PC-9 (cell line): ENCODE data around the gene GPX4.

Experiments
- CTCF ChIP-seq: fragments of 200-600 bp; sonication (generic); conservative IDR thresholded peaks from 2 replicates; pipeline ENCODE4 v1.6.1; 2017; ENCODE audit warnings: mixed run types, antibody characterized with exemption, mild to moderate bottlenecking, moderate library complexity
- EZH2 ChIP-seq: fragments of 200-600 bp; sonication (generic); IDR thresholded peaks from 2 replicates; pipeline ENCODE4 v1.8.0; 2017; ENCODE audit warnings: antibody characterized with exemption, low read depth

GRCh38 chr19:1064661-1065605, 38.9 kb upstream of the GPX4 start:
- TF ChIP-seq CTCF (peak; percentile 62; the same call in 1 of the 2 replicates), EZH2 (no peak)
